GM12878 (cell line): ENCODE results near the gene RHOBTB1. TPM values are rescaled to one million over a fixed set of nuclear protein-coding genes. Genes with fewer than 3 reads are reported as not detected.

Experiments
- ATAC-seq: fragments of 200-7000 bp; cut with Tn5 transposase; 3 replicates; pipeline ENCODE4 v1.9.1; 2020; ENCODE audit warnings: mild to moderate bottlenecking, moderate library complexity
- BruUV-seq: library from RNA; stranded (reverse); fragments of 400-500 nt; replicated peaks from 2 replicates; lab custom pipeline; 2021; lab: Mats Ljungman, UMichigan
- CTCF ChIA-PET: fragments of 300-600 bp; sonication (Branson Sonifier 250); formaldehyde crosslinking; extraction: SDS; loops from one replicate; lab custom pipeline; 2021; ENCODE audit warnings: inconsistent platforms; lab: Yijun Ruan, JAX
- POLR2A ChIA-PET: fragments of 350-600 bp; formaldehyde crosslinking; extraction: SDS; loops from one replicate; lab custom pipeline; 2021; ENCODE audit warnings: inconsistent platforms; lab: Charles Lee
- RAD21 ChIA-PET: fragments of 300-600 bp; sonication (Branson Sonifier 250); formaldehyde crosslinking; loops from one replicate; lab custom pipeline; 2023; ENCODE audit warnings: antibody characterized with exemption; ENCODE audit not compliant: unreplicated experiment; lab: Charles Lee
- SMC1A ChIA-PET: fragments of 300-600 bp; sonication (Branson Sonifier 250); formaldehyde crosslinking; loops from one replicate; lab custom pipeline; 2023; ENCODE audit not compliant: unreplicated experiment, uncharacterized antibody; lab: Charles Lee
- DNase-seq: peaks from one replicate; pipeline ENCODE4 v3.0.0-alpha.2; 2011; ENCODE audit warnings: low read depth, low spot score
- FAIRE-seq: peaks from 3 replicates; lab custom pipeline; 2011; peaks lifted over from hg19 to GRCh38; lab: Jason Lieb, UNC
- H2AFZ ChIP-seq: 2 replicates; pipeline ENCODE4 v1.6.0; 2011; ENCODE audit warnings: low read depth, low read length, control low read depth; ENCODE audit not compliant: control insufficient read depth
- H3K27ac ChIP-seq: 2 replicates; pipeline ENCODE4 v1.5.1; 2011; ENCODE audit warnings: control low read depth; ENCODE audit not compliant: control insufficient read depth, insufficient read depth
- H3K27me3 ChIP-seq, 2 experiments: replicated peaks in 1 of 2; 2 replicates each; pipeline versions ENCODE4 v1.6.0 to v1.6.1; 2011; ENCODE audit warnings: low read length in 1 of 2; ENCODE audit not compliant: control insufficient read depth in 2 of 2, insufficient read depth in 2 of 2
- H3K36me3 ChIP-seq, 2 experiments: 2 replicates each; pipeline ENCODE4 v1.5.1; 2011; ENCODE audit warnings: low read length in 1 of 2; ENCODE audit not compliant: control insufficient read depth in 2 of 2, insufficient read depth in 2 of 2
- H3K4me1 ChIP-seq: 2 replicates; pipeline ENCODE4 v1.6.1; 2011; ENCODE audit warnings: mild to moderate bottlenecking, low read length, moderate library complexity, mixed read lengths; ENCODE audit not compliant: control insufficient read depth, insufficient read depth
- H3K4me2 ChIP-seq: 2 replicates; pipeline ENCODE4 v1.6.0; 2011; ENCODE audit warnings: control low read depth; ENCODE audit not compliant: control insufficient read depth, insufficient read depth
- H3K4me3 ChIP-seq: fragments of 200-600 bp; sonication (generic); 2 replicates; pipeline ENCODE4 v1.5.1; 2016
- H3K79me2 ChIP-seq: 2 replicates; pipeline ENCODE4 v1.6.0; 2011; ENCODE audit warnings: low read length; ENCODE audit not compliant: control insufficient read depth, insufficient read depth
- H3K9ac ChIP-seq: 2 replicates; pipeline ENCODE4 v1.8.0; 2011; ENCODE audit warnings: low read length, control low read depth, mixed read lengths; ENCODE audit not compliant: control insufficient read depth, insufficient read depth
- H3K9me3 ChIP-seq: replicated peaks from 3 replicates; pipeline ENCODE4 v1.5.1; 2011; ENCODE audit warnings: mild to moderate bottlenecking, low read length; ENCODE audit not compliant: control insufficient read depth, insufficient read depth
- H4K20me1 ChIP-seq: 2 replicates; pipeline ENCODE4 v1.6.0; 2011; ENCODE audit not compliant: control insufficient read depth, insufficient read depth
- CBX3 ChIP-seq: fragments of 200-600 bp; sonication (generic); IDR thresholded peaks from 2 replicates; pipeline ENCODE4 v1.6.1; 2016; ENCODE audit warnings: low read depth, borderline replicate concordance
- NFIC ChIP-seq: IDR thresholded peaks from 2 replicates; pipeline ENCODE4 v1.6.1; 2012; ENCODE audit warnings: low read depth, mild to moderate bottlenecking, inconsistent platforms, low read length, moderate library complexity
- NR2F1 ChIP-seq: fragments of 450-650 bp; conservative IDR thresholded peaks from 2 replicates; pipeline ENCODE4 v1.6.1; 2017; ENCODE audit warnings: mild to moderate bottlenecking
- NRF1 ChIP-seq: conservative IDR thresholded peaks from 2 replicates; pipeline ENCODE4 v1.6.1; 2011; ENCODE audit warnings: mild to moderate bottlenecking, low read depth, low read length, improper control_type of control experiment
- ZBTB40 ChIP-seq: fragments of 450-650 bp; IDR thresholded peaks from 2 replicates; pipeline ENCODE4 v1.6.1; 2016; ENCODE audit warnings: mild to moderate bottlenecking, moderate library complexity, borderline replicate concordance
- ZNF24 ChIP-seq: fragments of 450-650 bp; IDR thresholded peaks from 2 replicates; pipeline ENCODE4 v1.6.1; 2017; ENCODE audit warnings: antibody characterized with exemption, mild to moderate bottlenecking
- WGBS: methylation state at CpG from one replicate; pipeline ENCODE4 v1.1.6; 2016; ENCODE audit warnings: low lambda C conversion rate; ENCODE audit not compliant: insufficient replicate concordance, insufficient coverage; ENCODE audit errors: missing lambda C conversion rate; 5-methylcytosine and 5-hydroxymethylcytosine counted together
- in situ Hi-C: fragments of 300-500 bp; cut with MboI; formaldehyde crosslinking; loops from 9 replicates; pipeline ENCODE4 v1.14.3; 2018; ENCODE audit warnings: mixed read lengths
- intact Hi-C: fragments of 100-400 bp; cut with micrococcal nuclease; formaldehyde crosslinking; loops from one replicate; pipeline ENCODE4 v1.14.2; 2022; ENCODE audit not compliant: unreplicated experiment
- polyA plus RNA-seq, 11 experiments: library from polyadenylated mRNA; depleted of rRNA in 4 of 11; unstranded in 6 of 11; stranded (reverse) in 5 of 11; fragments of >200 nt; fragmentation: Nextera tagmentation in 4 of 11; fragmentation: Illumina TruSeq in 1 of 11; extraction: Ambion mirVana in 4 of 11; extraction: Trizol in 1 of 11; gene quantifications; 1 replicate in 1 of 11; 2 replicates in 10 of 11; pipeline versions ENCODE4 v1.2.1 to v1.2.3, GENCODE V29; 2011 to 2016; ENCODE audit warnings: inconsistent platforms in 2 of 11, missing spikeins in 2 of 11, low read depth in 1 of 11
- total RNA-seq, 4 experiments: library from RNA; depleted of rRNA in 3 of 4; stranded (reverse); fragments of >200 nt in 3 of 4; fragmentation: Illumina TruSeq in 1 of 4; extraction: Trizol in 1 of 4; gene quantifications; 2 replicates each; pipeline versions ENCODE4 v1.2.1 to v1.2.3, GENCODE V29; 2013 to 2021
- TF ChIP-seq, protein P1 (sequence below): IDR thresholded peaks from 2 replicates; pipeline ENCODE4 v1.6.1; 2011; ENCODE audit warnings: mild to moderate bottlenecking, low read depth, low read length, moderate library complexity; ENCODE audit not compliant: insufficient replicate concordance

RHOBTB1 gene
- total and polyA plus RNA-seq, 10 of the 15 experiments (the other 5 are each of a cell fraction or from before 2014, with no cell fraction given) = not detected

DNA sequence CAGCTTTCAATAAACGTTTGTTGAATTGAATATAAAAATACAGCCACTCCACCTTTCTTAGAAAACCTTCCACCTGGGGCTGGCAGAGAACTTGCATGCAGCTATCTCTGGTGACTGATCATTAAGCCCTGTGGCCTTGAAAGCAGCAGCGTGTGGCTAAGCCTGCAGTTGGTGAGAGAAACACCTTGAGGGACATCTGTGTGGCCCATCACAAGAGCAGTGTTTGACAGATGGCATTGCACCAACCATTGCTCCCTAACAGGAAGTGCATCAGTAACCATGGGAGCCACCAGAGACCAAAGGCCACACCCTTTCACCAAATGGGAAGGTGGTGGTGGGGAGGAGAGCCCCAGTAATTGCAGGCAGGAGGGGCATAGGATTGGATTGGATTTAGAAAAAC, 22.4 kb downstream of the RHOBTB1 start:
- no peak overlapping the region for H3K9ac ChIP-seq
- ChIA-PET RAD21 (no interaction called here), SMC1A (no interaction called here), POLR2A (no interaction called here), CTCF (no interaction called here)
- H3K36me3 ChIP-seq = no peaks in the 10 kb centered on the region
- no peak overlapping the region for H2AFZ ChIP-seq
- H3K9me3 ChIP-seq = no peaks in the 10 kb centered on the region
- no peaks in the 10 kb centered on the region for H3K27me3 ChIP-seq
- WGBS = 0% methylated on average over 2 of the region's 2 CpGs
- TF ChIP-seq ZNF24 = no peak
- no peak for TF ChIP-seq NR2F1
- TF ChIP-seq, protein P1, sequence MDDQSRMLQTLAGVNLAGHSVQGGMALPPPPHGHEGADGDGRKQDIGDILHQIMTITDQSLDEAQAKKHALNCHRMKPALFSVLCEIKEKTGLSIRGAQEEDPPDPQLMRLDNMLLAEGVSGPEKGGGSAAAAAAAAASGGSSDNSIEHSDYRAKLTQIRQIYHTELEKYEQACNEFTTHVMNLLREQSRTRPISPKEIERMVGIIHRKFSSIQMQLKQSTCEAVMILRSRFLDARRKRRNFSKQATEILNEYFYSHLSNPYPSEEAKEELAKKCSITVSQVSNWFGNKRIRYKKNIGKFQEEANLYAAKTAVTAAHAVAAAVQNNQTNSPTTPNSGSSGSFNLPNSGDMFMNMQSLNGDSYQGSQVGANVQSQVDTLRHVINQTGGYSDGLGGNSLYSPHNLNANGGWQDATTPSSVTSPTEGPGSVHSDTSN = no peak
- no peak for TF ChIP-seq NRF1
- no peak for TF ChIP-seq CBX3
- TF ChIP-seq NFIC = no peak
- no peak for TF ChIP-seq ZBTB40
- intact Hi-C loops = no loop called here
- H3K4me3 ChIP-seq = no peak overlapping the region
- no peaks in the 10 kb centered on the region for H3K4me1 ChIP-seq
- DNase-seq (no peak), ATAC-seq (no peak), FAIRE-seq (no peak)
- H3K4me2 ChIP-seq = no peak overlapping the region
- in situ Hi-C loops = no loop called here
- no peaks in the 10 kb centered on the region for H3K79me2 ChIP-seq
- no peaks in the 10 kb centered on the region for H4K20me1 ChIP-seq
- H3K27ac ChIP-seq = no peak overlapping the region
- no TSS peak for BruUV-seq
